ENCODE results near the gene CDR2.

DNA sequence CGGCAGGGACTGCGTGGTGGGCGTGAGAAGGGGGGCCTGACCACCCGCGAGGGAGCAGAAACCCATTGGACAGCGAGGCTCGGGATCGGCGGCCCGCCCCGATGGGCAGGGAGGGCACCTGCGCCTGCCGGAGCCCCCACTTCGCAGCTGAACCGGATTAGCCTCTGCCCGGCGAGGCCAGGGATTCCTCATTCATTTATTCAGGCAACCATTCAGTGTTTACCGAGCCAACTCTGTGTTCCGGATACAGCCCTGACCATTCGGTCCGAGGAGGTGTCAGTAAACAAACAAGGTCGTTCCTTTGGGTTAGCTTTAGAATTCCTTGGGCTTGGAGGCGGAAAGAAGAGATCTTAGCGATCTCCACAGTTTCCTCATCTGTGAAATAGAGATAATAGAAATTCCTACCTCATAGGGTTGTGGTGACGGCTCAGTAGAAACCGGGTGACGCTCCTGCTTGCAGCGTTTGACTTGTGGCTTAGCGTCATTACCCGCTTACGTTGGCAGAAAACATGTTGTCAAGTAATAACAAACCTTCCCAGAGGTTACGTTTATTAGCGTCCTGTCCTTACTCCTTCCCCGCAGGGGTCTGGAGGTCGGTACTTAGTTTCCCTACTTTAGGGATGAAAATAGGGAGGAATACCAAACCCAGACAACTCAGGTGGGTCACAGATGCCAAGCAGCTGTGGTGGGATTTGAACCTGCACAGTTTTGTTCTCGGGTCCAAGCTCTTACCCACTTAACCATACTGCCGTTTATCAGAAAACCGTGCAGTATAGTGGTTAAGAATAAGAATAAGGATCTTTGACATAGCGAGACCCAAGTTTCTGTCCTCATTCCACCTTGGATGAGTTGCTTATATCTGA lies 76.3 kb downstream of the CDR2 start:
- TF ChIP-seq POLR2A (IDR thresholded peaks at IDR 0.05) = no peak
- TF ChIP-seq, protein P1, sequence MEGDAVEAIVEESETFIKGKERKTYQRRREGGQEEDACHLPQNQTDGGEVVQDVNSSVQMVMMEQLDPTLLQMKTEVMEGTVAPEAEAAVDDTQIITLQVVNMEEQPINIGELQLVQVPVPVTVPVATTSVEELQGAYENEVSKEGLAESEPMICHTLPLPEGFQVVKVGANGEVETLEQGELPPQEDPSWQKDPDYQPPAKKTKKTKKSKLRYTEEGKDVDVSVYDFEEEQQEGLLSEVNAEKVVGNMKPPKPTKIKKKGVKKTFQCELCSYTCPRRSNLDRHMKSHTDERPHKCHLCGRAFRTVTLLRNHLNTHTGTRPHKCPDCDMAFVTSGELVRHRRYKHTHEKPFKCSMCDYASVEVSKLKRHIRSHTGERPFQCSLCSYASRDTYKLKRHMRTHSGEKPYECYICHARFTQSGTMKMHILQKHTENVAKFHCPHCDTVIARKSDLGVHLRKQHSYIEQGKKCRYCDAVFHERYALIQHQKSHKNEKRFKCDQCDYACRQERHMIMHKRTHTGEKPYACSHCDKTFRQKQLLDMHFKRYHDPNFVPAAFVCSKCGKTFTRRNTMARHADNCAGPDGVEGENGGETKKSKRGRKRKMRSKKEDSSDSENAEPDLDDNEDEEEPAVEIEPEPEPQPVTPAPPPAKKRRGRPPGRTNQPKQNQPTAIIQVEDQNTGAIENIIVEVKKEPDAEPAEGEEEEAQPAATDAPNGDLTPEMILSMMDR (IDR thresholded peaks at IDR 0.05) = no peak

Measured in suprapubic skin (tissue), 3 donors.